Lower leg skin (tissue), 3 donors: ENCODE data around the gene GPC3.

Source experiments
- CTCF ChIP-seq, 3 donors: fragments of 450-650 bp; IDR thresholded peaks; one replicate each; pipeline ENCODE4 v1.5.1; 2016; ENCODE audit warnings: antibody characterized with exemption in 3 of 3, mild to moderate bottlenecking in 3 of 3, moderate library complexity in 2 of 3
- POLR2A ChIP-seq, 2 donors: fragments of 450-650 bp; IDR thresholded peaks; one replicate each; pipeline ENCODE4 v1.6.1; 2016 to 2017; ENCODE audit warnings: antibody characterized with exemption in 2 of 2, mild to moderate bottlenecking in 1 of 2, moderate library complexity in 1 of 2

DNA sequence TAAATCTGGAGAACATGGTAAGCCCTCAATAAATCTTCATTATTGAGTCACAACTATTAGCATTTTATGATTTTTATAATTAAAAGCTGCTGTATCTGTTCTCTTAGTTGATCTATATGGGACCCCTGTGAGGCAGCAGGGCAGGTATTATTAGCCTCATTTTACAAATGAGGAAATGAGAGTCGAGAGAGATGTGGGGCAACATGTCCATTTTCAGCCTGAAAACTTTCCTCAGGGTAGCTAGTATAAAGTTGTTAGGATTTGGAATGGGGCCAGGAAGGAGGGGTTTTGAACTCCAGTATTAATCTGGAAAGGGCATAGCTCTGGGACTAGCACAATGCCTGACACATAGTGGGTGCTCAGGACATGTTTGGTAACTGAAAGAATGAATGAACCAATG is 378.4 kb downstream of the GPC3 start:
- no peak for TF ChIP-seq POLR2A (IDR thresholded peaks at IDR 0.05)
- TF ChIP-seq CTCF (IDR thresholded peaks at IDR 0.05), result no peak
